K562 (cell line): ENCODE measurements around the gene PAN3. TPM values are rescaled to one million over a fixed set of nuclear protein-coding genes. Genes with fewer than 3 reads are reported as not detected.

ENCODE experiments used
- ATAC-seq: fragments of 200-7000 bp; cut with Tn5 transposase; 3 replicates; pipeline ENCODE4 v1.9.1; 2020; ENCODE audit warnings: moderate library complexity
- BruUV-seq: library from RNA; stranded (reverse); fragments of 400-500 nt; replicated peaks from 2 replicates; lab custom pipeline; 2021; lab: Mats Ljungman, UMichigan
- CTCF ChIA-PET: fragments of 300-600 bp; formaldehyde crosslinking; extraction: SDS; loops from one replicate; lab custom pipeline; 2021; ENCODE audit warnings: low intra/inter-chr PET ratio; lab: Yijun Ruan, JAX
- POLR2A ChIA-PET: fragments of 300-600, 350-650 bp; sonication (Branson Sonifier 250); formaldehyde crosslinking; extraction: SDS; loops from one replicate; lab custom pipeline; 2021; ENCODE audit warnings: antibody characterized with exemption, inconsistent platforms; lab: Yijun Ruan, JAX
- DNase-seq, 4 experiments: peaks; one replicate each; pipeline versions ENCODE4 v3.0.0 to v3.0.0-alpha.2; 2011 to 2018; ENCODE audit warnings: low spot score in 3 of 4, mixed read lengths in 3 of 4; ENCODE audit errors: extremely low read depth in 1 of 4
- FAIRE-seq: peaks from 2 replicates; lab custom pipeline; 2011; peaks lifted over from hg19 to GRCh38; lab: Jason Lieb, UNC
- H2AFZ ChIP-seq: 2 replicates; pipeline ENCODE4 v1.6.0; 2011; ENCODE audit warnings: low read depth, low read length, control low read depth, inconsistent platforms
- H3K27ac ChIP-seq: fragments of 200-600 bp; 3 replicates; pipeline ENCODE4 v1.8.0; 2011; ENCODE audit warnings: low read depth, mild to moderate bottlenecking, control low read depth, inconsistent platforms, low read length, moderate library complexity, mixed read lengths; ENCODE audit errors: extremely low read depth
- H3K27me3 ChIP-seq, 2 experiments: fragments of 300-600 bp in 1 of 2; 2 replicates in 1 of 2; 3 replicates in 1 of 2; pipeline versions ENCODE4 v1.6.0 to v1.8.0; 2011; ENCODE audit warnings: inconsistent platforms in 2 of 2, low read length in 2 of 2, mild to moderate bottlenecking in 1 of 2, mixed read lengths in 1 of 2, moderate library complexity in 1 of 2; ENCODE audit not compliant: control insufficient read depth in 2 of 2, insufficient read depth in 2 of 2
- H3K36me3 ChIP-seq: fragments of 300-600 bp; 3 replicates; pipeline ENCODE4 v1.8.0; 2011; ENCODE audit warnings: mild to moderate bottlenecking, low read length, inconsistent platforms; ENCODE audit not compliant: control insufficient read depth, insufficient read depth
- H3K4me1 ChIP-seq, 2 experiments: fragments of 200-600 bp in 1 of 2; replicated peaks in 1 of 2; 2 replicates in 1 of 2; 3 replicates in 1 of 2; pipeline versions ENCODE4 v1.5.1 to v1.8.0; 2011; ENCODE audit warnings: inconsistent platforms in 2 of 2, low read length in 2 of 2, mild to moderate bottlenecking in 1 of 2, mixed read lengths in 1 of 2, moderate library complexity in 1 of 2; ENCODE audit not compliant: control insufficient read depth in 2 of 2, insufficient read depth in 2 of 2
- H3K4me2 ChIP-seq: 2 replicates; pipeline ENCODE4 v1.6.1; 2011; ENCODE audit warnings: low read length, control low read depth, inconsistent platforms, mixed read lengths; ENCODE audit not compliant: insufficient read depth
- H3K4me3 ChIP-seq: fragments of 200-600 bp; sonication (generic), shearing (Covaris generic); 2 replicates; pipeline ENCODE4 v1.5.1; 2016; ENCODE audit warnings: control low read depth, inconsistent platforms
- H3K79me2 ChIP-seq: fragments of 200-600 bp; 3 replicates; pipeline ENCODE4 v1.8.0; 2011; ENCODE audit warnings: low read length, inconsistent platforms; ENCODE audit not compliant: control insufficient read depth, insufficient read depth
- H3K9ac ChIP-seq, 2 experiments: 2 replicates each; pipeline versions ENCODE4 v1.6.0 to v1.6.1; 2011; ENCODE audit warnings: low read depth in 2 of 2, low read length in 2 of 2, control low read depth in 1 of 2, inconsistent platforms in 1 of 2, mild to moderate bottlenecking in 1 of 2, mixed read lengths in 1 of 2; ENCODE audit not compliant: insufficient read depth in 1 of 2
- H3K9me1 ChIP-seq: one replicate; pipeline ENCODE4 v1.6.0; 2011; ENCODE audit warnings: inconsistent platforms, mild to moderate bottlenecking, low read length, moderate library complexity; ENCODE audit not compliant: control insufficient read depth, insufficient read depth
- H3K9me3 ChIP-seq: replicated peaks from 2 replicates; pipeline ENCODE4 v1.5.1; 2011; ENCODE audit warnings: low read depth, low read length, inconsistent platforms; ENCODE audit not compliant: control insufficient read depth, insufficient read depth
- H4K20me1 ChIP-seq: replicated peaks from 2 replicates; pipeline ENCODE4 v1.6.1; 2011; ENCODE audit warnings: low read length, inconsistent platforms, mixed read lengths; ENCODE audit not compliant: control insufficient read depth, insufficient read depth
- BRF2 ChIP-seq: IDR thresholded peaks from 3 replicates; pipeline ENCODE4 v1.6.1; 2011; ENCODE audit warnings: borderline replicate concordance, mild to moderate bottlenecking; ENCODE audit not compliant: insufficient read length, insufficient read depth
- POU5F1 ChIP-seq: fragments of 150-350 bp; IDR thresholded peaks from 2 replicates; pipeline ENCODE4 v1.6.1; 2014; ENCODE audit warnings: borderline replicate concordance, low read length, low read depth, mild to moderate bottlenecking; ENCODE audit not compliant: partially characterized antibody
- RFX1 ChIP-seq: fragments of 450-650 bp; IDR thresholded peaks from 2 replicates; pipeline ENCODE4 v1.6.1; 2016; ENCODE audit warnings: mild to moderate bottlenecking, moderate library complexity
- WGBS: fragments of 100-300 bp; shearing (Covaris generic); methylation state at CpG from one replicate; pipeline ENCODE4 v1.1.6; 2016; ENCODE audit warnings: low coverage, mixed read lengths; ENCODE audit not compliant: insufficient coverage; ENCODE audit errors: missing lambda C conversion rate; 5-methylcytosine and 5-hydroxymethylcytosine counted together
- in situ Hi-C: fragments of 300-500 bp; cut with MboI; formaldehyde crosslinking; loops from 4 replicates; pipeline ENCODE4 v1.15.0; 2018; ENCODE audit warnings: inconsistent platforms, mixed read lengths
- intact Hi-C: fragments of 100-400 bp; cut with micrococcal nuclease; formaldehyde crosslinking; loops from 2 replicates; pipeline ENCODE4 v1.14.2; 2022
- polyA plus RNA-seq, 8 experiments: library from polyadenylated mRNA; depleted of rRNA in 4 of 8; stranded (reverse) in 5 of 8; unstranded in 3 of 8; fragments of >200 nt; fragmentation: Nextera tagmentation in 2 of 8; fragmentation: Illumina TruSeq in 1 of 8; extraction: Ambion mirVana in 2 of 8; extraction: Trizol in 1 of 8; gene quantifications; 2 replicates each; pipeline versions ENCODE4 v1.2.1 to v1.2.3, GENCODE V29; 2011 to 2014; ENCODE audit warnings: inconsistent platforms in 1 of 8, missing spikeins in 1 of 8
- total RNA-seq, 7 experiments: library from RNA; depleted of rRNA in 6 of 7; stranded (reverse); fragments of >200 nt in 6 of 7; fragmentation: Illumina TruSeq in 2 of 7; extraction: Trizol in 2 of 7; gene quantifications; 2 replicates each; pipeline versions ENCODE4 v1.2.1 to v1.2.3, GENCODE V29; 2011 to 2021; ENCODE audit warnings: low replicate concordance in 1 of 7

The PAN3 gene
- total and polyA plus RNA-seq, 9 of the 15 experiments (the other 6 are each of a cell fraction or from before 2014, with no cell fraction given), result 7.2 to 19.9 (median 11.6) TPM

GRCh38 chr13:28128926-28129325, 9.4 kb upstream of the PAN3 start (continued):
- no peak for TF ChIP-seq BRF2

- H3K9me1 ChIP-seq, result no peaks in the 10 kb centered on the region
- H3K79me2 ChIP-seq, result no peaks in the 10 kb centered on the region
- no peaks in the 10 kb centered on the region for H3K4me1 ChIP-seq
- no peaks in the 10 kb centered on the region for H3K36me3 ChIP-seq
- TF ChIP-seq POU5F1, result no peak
- peak; percentile 30; the same call in 1 of the 2 replicates for TF ChIP-seq RFX1
- POLR2A ChIA-PET, result interaction anchor here (0.6 to 0.9 kb wide), 2 partner anchors 12 to 50 kb away, joined by 3 to 5 read pairs; no protein-coding TSS in a partner anchor
- in situ Hi-C loops, result no loop called here
- no peak overlapping the region for H3K4me3 ChIP-seq
- WGBS, result 21% methylated on average over 5 of the region's 5 CpGs
- DNase-seq (no peak), ATAC-seq (peak; percentile 53), FAIRE-seq (no peak)
- CTCF ChIA-PET, result no interaction called here
- H3K4me2 ChIP-seq, result no peak overlapping the region
- H3K9ac ChIP-seq, result no peak overlapping the region
- no peaks in the 10 kb centered on the region for H4K20me1 ChIP-seq
- H3K27ac ChIP-seq, result no peak overlapping the region
- H2AFZ ChIP-seq, result 0 out of 2 replicates have a peak overlapping the region, but pooled peaks have one; percentile 10
- no peaks in the 10 kb centered on the region for H3K9me3 ChIP-seq
- BruUV-seq, result no TSS peak
- no peaks in the 10 kb centered on the region for H3K27me3 ChIP-seq
- intact Hi-C loops, result loop anchor here (10.0 kb wide), 1 partner anchor 165 kb away; no protein-coding TSS in a partner anchor
These were observed 8.2 kb upstream of the PAN3 start for GRCh38 chr13:28129911-28130693.
